Neural progenitor cell (in vitro differentiated cells): ENCODE measurements around the gene ISY1.
"Not testable (repeated sequence)": the region's sequence is repeated elsewhere in the genome, so short reads cannot be mapped to it uniquely, and the experiment has no call there.

ENCODE experiments used
- CTCF ChIP-seq: fragments of 200-600 bp; sonication (generic); IDR thresholded peaks from 2 replicates; pipeline ENCODE4 v1.5.1; 2017; ENCODE audit warnings: antibody characterized with exemption, mild to moderate bottlenecking
- EZH2 ChIP-seq: fragments of 200-600 bp; sonication (generic); IDR thresholded peaks from 2 replicates; pipeline ENCODE4 v1.6.1; 2017; ENCODE audit warnings: antibody characterized with exemption, mild to moderate bottlenecking, moderate library complexity
- EZH2phosphoT487 ChIP-seq: fragments of 200-600 bp; sonication (generic); IDR thresholded peaks from 2 replicates; pipeline ENCODE4 v1.6.1; 2017; ENCODE audit warnings: antibody characterized with exemption

GRCh38 chr3:129111076-129111780, 49.6 kb downstream of the ISY1 start:
- TF ChIP-seq CTCF, EZH2phosphoT487, EZH2: not testable (repeated sequence)
